Breast epithelium (tissue), 3 donors: ENCODE measurements around the gene NCKAP5.

ENCODE experiments used
- CTCF ChIP-seq, 3 donors: fragments of 450-650 bp; IDR thresholded peaks; one replicate each; pipeline ENCODE4 v1.5.1; 2016 to 2017; ENCODE audit warnings: antibody characterized with exemption in 3 of 3, mild to moderate bottlenecking in 3 of 3, moderate library complexity in 3 of 3
- POLR2A ChIP-seq: fragments of 450-650 bp; IDR thresholded peaks from one replicate; pipeline ENCODE4 v1.6.1; 2016; ENCODE audit warnings: antibody characterized with exemption, mild to moderate bottlenecking, moderate library complexity
- POLR2AphosphoS5 ChIP-seq, 3 donors: sonication (generic); formaldehyde crosslinking; IDR thresholded peaks; one replicate each; pipeline ENCODE4 v1.6.1; 2017; ENCODE audit warnings: antibody characterized with exemption in 3 of 3

DNA sequence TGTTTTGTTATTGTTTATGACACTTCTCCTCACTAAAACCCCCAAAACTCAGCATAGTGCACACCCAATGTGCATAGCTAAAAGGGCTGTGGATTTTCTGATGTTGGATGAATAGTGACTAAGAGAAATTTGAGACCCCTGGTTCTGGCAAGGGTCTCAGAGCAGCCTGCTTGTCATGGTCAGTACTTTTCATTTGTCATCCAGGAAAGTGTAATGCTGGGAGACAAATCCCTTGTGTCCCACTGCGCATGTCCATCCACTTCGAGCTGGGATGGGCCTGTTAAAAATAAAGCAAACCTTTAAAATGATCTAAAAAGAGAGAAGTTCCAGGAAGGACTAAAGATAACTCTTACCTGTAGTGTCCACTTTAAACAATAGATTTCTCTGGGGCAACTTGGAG, 851.3 kb downstream of the NCKAP5 start:
- TF ChIP-seq CTCF (IDR thresholded peaks at IDR 0.05) (no peak), POLR2AphosphoS5 (IDR thresholded peaks at IDR 0.05) (no peak), POLR2A (no peak)
